Measurements from ENCODE around the gene ANXA8. TPM values are rescaled to one million over a fixed set of nuclear protein-coding genes. Genes with fewer than 3 reads are reported as not detected.
A peak's percentile ranks its signal among the peaks of the same experiment; 100 is the strongest.

The ANXA8 gene
- polyA plus RNA-seq, 4 donors = 0.07 to 3.4 (median 0.45) TPM

GRCh38 chr10:47453141-47454007, 30.5 kb downstream of the ANXA8 start:
- FAIRE-seq = no peak

GRCh38 chr10:47452495-47453140, 31.3 kb downstream of the ANXA8 start:
- no peak for DNase-seq
- WGBS, 3 donors = 26 to 50% (median 34%) methylated on average over 11 of the region's 11 CpGs
- no peak for FAIRE-seq
- Histone ChIP-seq H3K4me1 (ENCODE audit: control insufficient read depth in 3 of 3, insufficient read depth in 2 of 3, low read depth in 1 of 3, low read length in 2 of 3) (peaks cover 0 to 61% (median 0%) of the 10 kb centered on the region in 3 donors), H3K9me3 (ENCODE audit: control insufficient read depth in 2 of 2, insufficient read depth in 1 of 2, low read depth in 1 of 2, low read length in 1 of 2) (no peaks in the 10 kb centered on the region), H3K4me3 (ENCODE audit: low read depth in 1 of 3, low read length in 3 of 3) (no peak overlapping the region), H3K36me3 (ENCODE audit: control insufficient read depth in 3 of 3, insufficient read depth in 2 of 3, low read depth in 1 of 3, low read length in 3 of 3) (no peaks in the 10 kb centered on the region), H3K27ac (ENCODE audit: low read depth in 1 of 3, low read length in 2 of 3) (no peak overlapping the region), H3K27me3 (ENCODE audit: control insufficient read depth in 3 of 3, insufficient read depth in 3 of 3, low read length in 3 of 3) (no peaks in the 10 kb centered on the region)

More at GRCh38 chr10:47453141-47454007, 30.5 kb downstream of the ANXA8 start:
- no peaks in the 10 kb centered on the region for H3K27me3 ChIP-seq (ENCODE audit: control insufficient read depth in 3 of 3, insufficient read depth in 3 of 3, low read length in 3 of 3)
- H3K4me1 ChIP-seq (ENCODE audit: control insufficient read depth in 3 of 3, insufficient read depth in 2 of 3, low read depth in 1 of 3, low read length in 2 of 3) = peaks cover 0 to 68% (median 0%) of the 10 kb centered on the region in 3 donors
- peak in 1 of 2 donors; percentile 30 for DNase-seq
- H3K9me3 ChIP-seq (ENCODE audit: control insufficient read depth in 2 of 2, insufficient read depth in 1 of 2, low read depth in 1 of 2, low read length in 1 of 2) = peaks cover 0 to 3% of the 10 kb centered on the region in 2 donors
- H3K36me3 ChIP-seq (ENCODE audit: control insufficient read depth in 3 of 3, insufficient read depth in 2 of 3, low read depth in 1 of 3, low read length in 3 of 3) = no peaks in the 10 kb centered on the region
- 62 to 72% (median 66%) methylated on average over 7 of the region's 7 CpGs for WGBS, 3 donors
- no peak overlapping the region for H3K4me3 ChIP-seq (ENCODE audit: low read depth in 1 of 3, low read length in 3 of 3)
- H3K27ac ChIP-seq (ENCODE audit: low read depth in 1 of 3, low read length in 2 of 3) = no peak overlapping the region

DNA sequence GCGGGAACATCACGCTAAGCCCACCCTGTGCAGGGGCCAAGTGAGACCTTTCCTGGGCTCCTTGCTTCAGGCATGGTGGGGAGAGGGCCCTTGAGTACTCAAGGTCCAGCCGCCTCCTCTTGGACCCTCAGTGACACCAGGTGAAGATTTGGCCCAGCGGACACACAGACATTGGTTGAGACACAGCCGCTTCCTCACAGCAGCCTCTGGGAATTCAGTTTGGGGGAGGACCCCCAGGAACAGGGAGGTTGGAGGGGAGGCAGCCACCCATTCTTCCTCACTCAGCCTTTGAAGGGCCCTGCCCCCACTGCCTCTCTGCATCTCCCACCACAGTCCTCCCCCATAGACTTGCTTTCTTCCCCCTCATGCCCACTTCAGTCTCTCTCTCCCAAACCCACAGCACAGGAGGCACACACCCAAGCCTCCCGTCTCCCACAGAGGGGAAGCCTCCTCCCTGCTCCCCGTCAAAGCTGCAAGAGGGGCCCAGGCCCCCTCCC, 31.9 kb downstream of the ANXA8 start:
- WGBS, 3 donors = 74 to 83% (median 76%) methylated on average over 7 of the region's 7 CpGs
- Histone ChIP-seq H3K27ac (ENCODE audit: low read depth in 1 of 3, low read length in 2 of 3) (no peak overlapping the region), H3K27me3 (ENCODE audit: control insufficient read depth in 3 of 3, insufficient read depth in 3 of 3, low read length in 3 of 3) (no peaks in the 10 kb centered on the region), H3K36me3 (ENCODE audit: control insufficient read depth in 3 of 3, insufficient read depth in 2 of 3, low read depth in 1 of 3, low read length in 3 of 3) (no peaks in the 10 kb centered on the region), H3K4me3 (ENCODE audit: low read depth in 1 of 3, low read length in 3 of 3) (no peak overlapping the region), H3K9me3 (ENCODE audit: control insufficient read depth in 2 of 2, insufficient read depth in 1 of 2, low read depth in 1 of 2, low read length in 1 of 2) (peaks cover 0 to 2% of the 10 kb centered on the region in 2 donors), H3K4me1 (ENCODE audit: control insufficient read depth in 3 of 3, insufficient read depth in 2 of 3, low read depth in 1 of 3, low read length in 2 of 3) (peaks cover 0 to 55% (median 0%) of the 10 kb centered on the region in 3 donors)
- DNase-seq (no peak), FAIRE-seq (no peak)

DNA sequence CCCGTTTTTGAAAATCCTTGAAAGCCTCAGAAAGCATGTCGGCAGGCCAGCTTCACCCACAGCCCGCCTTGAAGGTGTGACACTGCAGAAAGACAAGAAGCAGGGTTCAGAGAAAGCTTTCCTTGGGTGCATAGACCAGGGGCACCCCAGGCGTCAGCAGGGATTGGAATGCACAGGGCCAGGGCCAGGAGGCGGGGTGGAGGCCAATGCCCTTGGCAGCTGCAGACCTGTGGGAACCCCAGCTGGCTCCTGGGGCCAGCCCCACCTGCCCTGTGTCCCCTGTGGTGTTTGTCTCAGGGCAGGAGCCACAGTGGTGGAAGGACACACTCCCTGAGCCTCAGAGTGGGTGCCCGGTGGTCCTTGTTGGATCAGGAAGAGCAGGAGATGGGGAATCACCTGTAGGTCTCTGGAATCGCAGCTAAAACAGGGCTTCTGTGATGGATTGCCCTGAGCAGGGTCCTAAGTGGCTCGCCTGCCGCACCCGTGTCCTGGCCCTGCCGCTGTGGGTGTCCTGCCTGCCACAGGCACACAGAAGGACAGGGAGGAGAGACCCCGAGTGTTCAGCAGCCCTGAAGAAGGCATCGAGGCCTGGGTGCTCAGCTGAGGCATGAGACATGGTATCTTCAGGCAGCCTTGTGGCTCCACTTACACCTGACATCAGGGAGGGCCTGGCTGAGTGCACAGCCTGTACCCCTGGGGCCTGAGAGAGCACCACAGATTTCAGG, 32.5 kb downstream of the ANXA8 start:
- Histone ChIP-seq H3K27me3 (ENCODE audit: control insufficient read depth in 3 of 3, insufficient read depth in 3 of 3, low read length in 3 of 3) (no peaks in the 10 kb centered on the region), H3K36me3 (ENCODE audit: control insufficient read depth in 3 of 3, insufficient read depth in 2 of 3, low read depth in 1 of 3, low read length in 3 of 3) (no peaks in the 10 kb centered on the region), H3K4me3 (ENCODE audit: low read depth in 1 of 3, low read length in 3 of 3) (no peak overlapping the region), H3K9me3 (ENCODE audit: control insufficient read depth in 2 of 2, insufficient read depth in 1 of 2, low read depth in 1 of 2, low read length in 1 of 2) (peaks cover 0 to 8% of the 10 kb centered on the region in 2 donors), H3K27ac (ENCODE audit: low read depth in 1 of 3, low read length in 2 of 3) (peak overlapping the region in 1 of 3 donors; percentile 33), H3K4me1 (ENCODE audit: control insufficient read depth in 3 of 3, insufficient read depth in 2 of 3, low read depth in 1 of 3, low read length in 2 of 3) (peaks cover 0 to 49% (median 0%) of the 10 kb centered on the region in 3 donors)
- FAIRE-seq (no peak), DNase-seq (peak in 1 of 2 donors; percentile 64)
- WGBS, 3 donors = 72 to 85% (median 82%) methylated on average over 13 of the region's 13 CpGs

GRCh38 chr10:47450442-47450841, 33.5 kb downstream of the ANXA8 start:
- Histone ChIP-seq H3K27ac (ENCODE audit: low read depth in 1 of 3, low read length in 2 of 3) (no peak overlapping the region), H3K4me1 (ENCODE audit: control insufficient read depth in 3 of 3, insufficient read depth in 2 of 3, low read depth in 1 of 3, low read length in 2 of 3) (peaks cover 0 to 39% (median 0%) of the 10 kb centered on the region in 3 donors), H3K4me3 (ENCODE audit: low read depth in 1 of 3, low read length in 3 of 3) (no peak overlapping the region), H3K27me3 (ENCODE audit: control insufficient read depth in 3 of 3, insufficient read depth in 3 of 3, low read length in 3 of 3) (no peaks in the 10 kb centered on the region), H3K9me3 (ENCODE audit: control insufficient read depth in 2 of 2, insufficient read depth in 1 of 2, low read depth in 1 of 2, low read length in 1 of 2) (peaks cover 0 to 12% of the 10 kb centered on the region in 2 donors), H3K36me3 (ENCODE audit: control insufficient read depth in 3 of 3, insufficient read depth in 2 of 3, low read depth in 1 of 3, low read length in 3 of 3) (no peaks in the 10 kb centered on the region)
- DNase-seq = no peak
- 83 to 89% (median 87%) methylated on average over 2 of the region's 2 CpGs for WGBS, 3 donors
- FAIRE-seq = no peak

DNA sequence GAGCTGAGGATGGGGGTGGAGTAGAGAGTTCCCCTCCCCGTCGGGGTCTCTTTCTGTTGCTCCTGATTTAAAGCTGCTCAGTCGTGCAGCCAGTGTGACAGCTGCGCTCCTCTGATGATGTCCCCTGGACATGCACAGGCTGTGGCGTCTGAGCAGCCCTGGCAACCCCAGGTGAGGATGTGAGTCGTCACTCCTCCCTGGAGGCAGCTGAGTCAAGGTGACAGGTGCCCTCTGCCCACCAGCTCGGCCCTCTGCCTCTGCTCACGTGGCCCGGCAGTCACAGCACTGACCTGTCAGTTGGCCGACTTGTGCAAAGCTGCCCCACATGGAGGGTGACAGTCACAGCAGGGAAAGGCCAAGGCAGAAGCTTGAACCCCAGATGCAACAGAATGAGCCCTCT, 33.9 kb downstream of the ANXA8 start:
- FAIRE-seq = no peak
- peaks cover 0 to 15% of the 10 kb centered on the region in 2 donors for H3K9me3 ChIP-seq (ENCODE audit: control insufficient read depth in 2 of 2, insufficient read depth in 1 of 2, low read depth in 1 of 2, low read length in 1 of 2)

DNA sequence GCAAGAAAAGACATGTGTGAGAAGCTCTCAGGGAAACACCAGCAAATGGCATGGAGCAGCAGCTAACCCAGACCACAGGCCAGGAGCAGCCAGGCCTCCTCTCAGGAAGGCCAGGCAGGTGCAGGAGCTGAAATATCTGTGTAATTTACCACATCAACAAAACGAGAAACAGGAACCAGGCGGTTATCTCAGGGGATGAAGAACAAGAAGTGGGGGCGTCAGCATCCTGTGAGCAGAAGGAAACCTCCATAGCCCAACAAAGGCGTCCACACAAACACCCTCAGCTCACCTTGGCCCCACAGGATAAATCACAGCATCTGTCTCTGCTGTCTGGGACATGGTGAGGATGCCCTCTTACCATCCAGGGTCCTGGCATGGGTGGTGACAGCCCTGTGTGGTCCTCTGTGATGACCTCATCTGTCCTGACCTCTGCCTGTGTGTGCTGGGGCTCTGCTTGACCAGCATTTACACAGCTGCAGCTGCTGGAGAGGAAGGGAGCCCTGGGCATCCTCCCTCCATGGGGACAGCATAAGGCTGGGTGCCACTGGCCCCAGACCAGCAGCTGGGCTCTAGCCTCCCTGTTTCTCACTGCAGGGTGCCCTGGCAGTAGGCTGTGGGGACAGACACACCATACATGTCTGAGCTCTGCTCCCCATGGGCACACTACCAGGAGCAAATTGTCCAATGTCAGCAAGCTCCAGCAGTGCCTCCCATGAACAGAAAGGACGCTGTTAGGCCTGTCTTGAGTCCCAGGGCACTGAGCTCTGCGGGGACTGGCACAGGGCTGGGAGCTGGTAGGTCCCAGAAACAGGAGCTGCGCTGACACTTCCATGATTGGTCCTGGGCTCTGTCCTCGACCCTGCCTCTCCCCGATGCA, 34.6 kb downstream of the ANXA8 start:
- no peaks in the 10 kb centered on the region for H3K36me3 ChIP-seq (ENCODE audit: control insufficient read depth in 3 of 3, insufficient read depth in 2 of 3, low read depth in 1 of 3, low read length in 3 of 3)
- no peak overlapping the region for H3K27ac ChIP-seq (ENCODE audit: low read depth in 1 of 3, low read length in 2 of 3)
- H3K27me3 ChIP-seq (ENCODE audit: control insufficient read depth in 3 of 3, insufficient read depth in 3 of 3, low read length in 3 of 3) = no peaks in the 10 kb centered on the region
- no peak for DNase-seq
- no peak for FAIRE-seq
- H3K4me3 ChIP-seq (ENCODE audit: low read depth in 1 of 3, low read length in 3 of 3) = no peak overlapping the region
- H3K9me3 ChIP-seq (ENCODE audit: control insufficient read depth in 2 of 2, insufficient read depth in 1 of 2, low read depth in 1 of 2, low read length in 1 of 2) = peaks cover 0 to 22% of the 10 kb centered on the region in 2 donors
- WGBS, 3 donors = 66 to 72% (median 69%) methylated on average over 9 of the region's 9 CpGs
- H3K4me1 ChIP-seq (ENCODE audit: control insufficient read depth in 3 of 3, insufficient read depth in 2 of 3, low read depth in 1 of 3, low read length in 2 of 3) = peaks cover 0 to 35% (median 0%) of the 10 kb centered on the region in 3 donors

More for the DNA sequence above, 33.9 kb downstream of the ANXA8 start:
- peaks cover 0 to 35% (median 0%) of the 10 kb centered on the region in 3 donors for H3K4me1 ChIP-seq (ENCODE audit: control insufficient read depth in 3 of 3, insufficient read depth in 2 of 3, low read depth in 1 of 3, low read length in 2 of 3)
- no peak for DNase-seq
- no peaks in the 10 kb centered on the region for H3K27me3 ChIP-seq (ENCODE audit: control insufficient read depth in 3 of 3, insufficient read depth in 3 of 3, low read length in 3 of 3)
- no peaks in the 10 kb centered on the region for H3K36me3 ChIP-seq (ENCODE audit: control insufficient read depth in 3 of 3, insufficient read depth in 2 of 3, low read depth in 1 of 3, low read length in 3 of 3)
- WGBS, 3 donors = 76 to 87% (median 81%) methylated on average over 10 of the region's 10 CpGs
- H3K4me3 ChIP-seq (ENCODE audit: low read depth in 1 of 3, low read length in 3 of 3) = no peak overlapping the region
- no peak overlapping the region for H3K27ac ChIP-seq (ENCODE audit: low read depth in 1 of 3, low read length in 2 of 3)
